Fibroblast of skin of right quadriceps (primary cell): ENCODE measurements around the gene TEAD4.
A peak's percentile ranks its signal among the peaks of the same experiment; 100 is the strongest.

ENCODE experiments used
- DNase-seq: peaks from one replicate; pipeline ENCODE4 v3.0.0-alpha.2; 2013

Gene TEAD4

DNA sequence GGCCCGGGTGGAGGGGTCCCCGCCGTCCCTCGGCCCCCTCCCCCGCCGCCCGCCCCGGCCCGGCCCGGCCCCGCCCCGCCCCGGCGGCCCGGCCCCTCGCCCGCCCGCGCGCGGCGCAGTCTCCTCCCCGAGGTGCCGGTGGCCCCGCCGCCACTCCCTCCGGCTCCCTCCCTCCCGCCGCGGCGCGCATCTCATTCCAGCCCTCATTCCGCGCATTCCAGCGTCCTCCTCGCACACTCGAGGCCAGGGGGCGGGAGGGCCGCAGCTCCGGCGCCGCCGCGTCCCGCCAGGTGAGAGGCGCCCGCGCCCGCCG lies at the start of gene TEAD4:
Gene TEAD4 (plus strand): TSS at position 206 of the 313 bp plus-strand sequence.
- DNase-seq = peak; percentile 89

DNA sequence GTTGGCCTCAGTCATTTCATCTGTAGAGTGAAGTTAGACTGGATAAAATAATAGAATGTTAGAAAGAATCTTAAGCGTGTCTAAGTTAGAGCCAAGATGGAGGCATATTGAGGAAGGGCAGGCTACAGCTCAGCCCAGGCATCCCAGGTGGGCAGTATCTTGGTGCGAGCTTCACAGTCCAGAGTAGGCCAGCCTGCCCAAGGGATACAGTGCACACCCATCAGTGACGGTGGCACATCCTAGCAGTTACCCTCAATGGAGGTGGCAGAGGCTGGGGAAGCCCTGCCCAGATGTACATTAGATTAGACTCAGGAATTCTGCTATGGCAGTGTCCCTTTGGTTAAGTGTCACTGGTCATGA lies 47.0 kb upstream of the TEAD4 start:
- no peak for DNase-seq

- DNase-seq = no peak
These were observed 39.9 kb upstream of the TEAD4 start for GRCh38 chr12:2919249-2919648.

DNA sequence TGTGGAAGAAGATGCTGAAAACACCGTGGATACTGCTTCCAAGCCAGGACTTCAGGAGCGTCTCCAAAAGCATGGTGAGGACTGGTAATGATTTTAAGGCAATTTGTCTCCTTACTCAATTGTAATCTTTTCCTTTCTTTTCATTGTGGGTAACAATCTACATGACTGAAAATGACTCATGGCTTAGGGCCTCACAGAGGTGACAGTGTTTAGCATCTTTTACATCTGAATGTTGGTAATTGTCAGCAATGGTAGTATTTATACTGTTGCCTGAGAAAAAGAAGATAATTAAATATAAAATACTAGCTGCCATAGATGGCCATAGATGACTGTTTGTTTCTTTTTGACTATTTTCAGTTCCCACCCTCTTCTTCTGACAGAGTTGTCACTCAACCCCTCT lies 36.9 kb upstream of the TEAD4 start:
- DNase-seq = peak; percentile 50

DNA sequence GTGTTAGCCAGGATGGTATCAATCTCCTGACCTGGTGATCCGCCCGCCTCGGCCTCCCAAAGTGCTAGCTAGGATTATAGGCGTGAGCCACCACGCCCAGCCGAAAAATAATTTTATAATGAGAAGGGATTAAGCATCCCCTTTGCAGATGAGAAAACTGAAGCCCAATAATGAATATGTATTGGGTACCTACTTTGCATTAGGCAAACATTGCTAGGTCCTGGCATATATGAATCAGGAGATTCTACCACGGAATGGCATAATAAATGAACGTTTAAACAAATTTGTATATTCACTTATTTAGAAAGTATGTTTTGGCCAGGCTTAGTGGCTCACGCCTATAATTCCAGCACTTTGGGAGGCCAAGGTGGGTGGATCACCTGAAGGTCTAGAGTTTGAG lies 36.1 kb upstream of the TEAD4 start:
- DNase-seq = no peak

DNA sequence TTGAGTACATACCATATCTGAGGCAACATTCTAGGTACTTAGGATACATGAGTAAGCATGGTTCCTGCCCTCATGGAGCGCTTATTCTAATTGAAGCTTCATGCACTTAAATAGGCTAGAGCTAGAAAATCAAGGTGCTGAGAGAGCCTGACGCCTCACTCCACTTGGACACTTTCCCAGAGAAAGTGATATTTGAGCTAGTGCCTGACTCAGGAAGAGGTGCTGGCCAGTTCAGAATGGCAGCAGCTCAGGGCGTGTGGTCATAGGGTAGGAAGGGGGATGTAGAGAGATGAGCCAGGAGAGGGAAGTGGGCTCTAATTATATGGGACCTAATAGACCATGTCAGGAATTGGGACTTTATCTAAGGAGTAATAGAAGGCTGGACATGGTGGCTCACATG lies 35.2 kb upstream of the TEAD4 start:
- DNase-seq = peak; percentile 32

GRCh38 chr12:2925322-2925995 lies 33.7 kb upstream of the TEAD4 start:
- DNase-seq = peak; percentile 17

- no peak for DNase-seq
These were observed 28.3 kb upstream of the TEAD4 start for GRCh38 chr12:2930865-2931264.

- no peak for DNase-seq
These were observed 25.6 kb upstream of the TEAD4 start for GRCh38 chr12:2933586-2933985.

- no peak for DNase-seq
These were observed 24.8 kb upstream of the TEAD4 start for GRCh38 chr12:2934371-2934770.

GRCh38 chr12:2936301-2936700 lies 22.9 kb upstream of the TEAD4 start:
- DNase-seq = no peak

DNA sequence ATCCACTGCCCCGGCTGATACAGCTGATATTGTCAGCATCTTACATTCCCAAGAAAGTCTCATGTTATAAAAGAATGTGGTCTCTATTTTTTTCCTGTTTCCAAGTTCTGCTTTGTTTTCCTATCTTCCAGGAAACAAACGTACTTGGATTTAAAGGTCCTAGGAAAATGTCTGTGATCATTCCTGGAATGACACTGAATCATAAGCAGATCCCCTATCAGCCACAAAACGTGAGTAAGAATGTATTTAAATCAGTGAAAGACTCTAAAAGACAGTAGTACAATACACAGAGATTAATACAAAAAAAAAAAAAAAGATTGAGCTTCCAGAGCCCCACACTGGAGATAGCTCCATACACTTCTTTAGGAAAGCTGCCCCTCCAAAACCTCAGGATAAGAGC lies 21.7 kb upstream of the TEAD4 start:
- DNase-seq = no peak

DNA sequence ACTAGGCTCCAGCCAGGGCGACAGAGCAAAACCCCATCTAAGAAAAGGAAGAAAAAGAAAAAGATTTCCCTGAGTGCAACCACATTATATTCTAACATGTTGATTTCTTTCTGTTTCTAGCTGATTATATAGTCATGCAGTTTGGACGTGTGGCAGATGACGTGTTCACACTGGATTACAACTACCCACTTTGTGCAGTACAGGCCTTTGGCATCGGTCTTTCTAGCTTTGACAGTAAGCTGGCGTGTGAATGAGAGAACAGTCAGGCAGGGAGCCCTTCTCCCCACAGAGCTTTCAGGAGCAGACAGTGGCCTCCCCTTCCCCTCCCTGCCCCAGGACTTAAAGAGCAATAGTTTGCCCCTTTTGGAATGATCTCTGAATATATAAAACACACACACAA lies 20.0 kb upstream of the TEAD4 start:
- no peak for DNase-seq

DNA sequence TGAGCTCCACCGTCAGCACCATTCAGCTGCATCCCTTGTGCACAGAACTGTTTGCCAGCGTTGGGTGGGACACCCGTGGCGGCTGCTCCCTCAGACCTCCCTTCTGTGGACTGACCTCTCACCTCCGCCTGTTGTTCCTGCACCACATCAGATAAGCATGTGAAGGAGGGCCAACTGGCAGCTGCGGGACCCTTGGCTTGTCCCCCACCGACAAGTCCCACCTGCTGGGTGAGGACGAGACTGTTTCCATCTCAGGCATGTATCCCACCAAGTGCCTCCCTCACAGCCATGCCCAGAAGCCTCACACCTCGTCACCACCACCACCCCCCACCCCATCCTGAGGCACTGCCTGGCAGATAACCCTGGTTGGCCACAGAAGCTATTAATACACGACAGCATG lies 18.6 kb upstream of the TEAD4 start:
- no peak for DNase-seq

DNA sequence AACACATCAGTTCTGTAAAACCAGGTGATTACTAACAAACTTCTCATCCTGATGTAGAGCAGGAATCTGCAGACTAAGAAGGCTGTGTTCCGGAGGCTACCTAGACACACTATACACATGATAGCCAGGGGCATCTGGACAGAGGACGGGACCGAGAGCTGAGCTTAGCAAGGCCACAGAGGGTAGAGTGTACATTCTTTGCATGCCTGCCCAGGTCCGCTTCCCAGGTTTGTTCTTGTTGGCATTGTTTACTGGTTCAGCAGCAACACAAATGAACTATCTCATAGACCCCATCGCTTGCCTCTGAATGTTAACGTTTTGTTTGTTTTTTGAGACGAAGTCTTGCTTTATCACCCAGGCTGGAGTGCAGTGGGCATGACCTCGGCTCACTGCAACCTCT lies 17.7 kb upstream of the TEAD4 start:
- no peak for DNase-seq

DNA sequence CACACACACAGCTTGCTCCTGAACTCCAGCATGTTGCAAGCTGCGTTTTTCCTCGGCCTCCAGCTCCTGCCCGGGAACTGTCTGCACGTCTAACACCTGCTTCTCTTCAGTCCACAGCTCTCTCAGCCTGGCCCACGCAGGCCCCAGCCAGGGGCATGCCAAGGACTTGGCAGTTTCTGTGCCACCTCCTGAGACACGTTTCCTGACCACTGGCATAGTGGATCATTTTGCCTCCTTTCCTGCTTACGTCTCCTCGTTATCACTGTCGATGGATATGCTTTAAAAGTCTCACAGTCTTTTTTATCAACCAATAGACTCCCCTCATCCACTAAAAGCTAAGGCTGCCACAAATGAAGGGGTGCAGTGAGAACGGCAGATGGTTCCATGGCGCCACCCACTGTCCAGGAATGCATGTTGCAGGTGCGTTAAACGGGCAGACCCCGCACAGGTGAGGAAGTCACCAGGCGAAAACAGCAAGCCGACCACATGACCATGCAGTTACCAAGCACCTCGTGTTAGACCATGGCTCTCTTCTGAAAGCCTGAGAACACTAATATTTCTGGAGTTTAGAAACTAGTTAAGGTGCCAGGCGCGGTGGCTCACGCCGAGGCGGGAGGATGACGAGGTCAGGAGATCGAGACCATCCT lies 14.7 kb upstream of the TEAD4 start:
- DNase-seq = peak; percentile 19

GRCh38 chr12:2949411-2949810 lies 9.8 kb upstream of the TEAD4 start:
- no peak for DNase-seq

DNA sequence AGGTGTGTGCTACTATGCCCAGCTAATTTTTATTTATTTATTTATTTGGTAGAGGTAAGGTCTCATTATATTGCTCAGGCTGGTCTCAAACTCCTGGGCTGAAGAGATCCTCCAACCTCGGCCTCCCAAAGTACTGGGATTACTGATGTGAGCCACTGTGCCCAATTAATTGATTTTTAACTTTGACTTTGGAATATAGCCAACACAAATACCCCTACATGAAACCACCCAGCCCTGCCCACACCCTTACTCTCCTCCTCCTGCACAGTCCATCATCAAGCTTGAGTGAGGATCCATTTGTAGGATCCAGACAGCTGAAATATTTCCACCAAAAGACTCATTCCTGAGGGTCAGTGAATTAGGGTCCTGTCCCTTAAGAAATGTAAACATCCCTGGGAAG lies 3.3 kb upstream of the TEAD4 start:
- DNase-seq = no peak

DNA sequence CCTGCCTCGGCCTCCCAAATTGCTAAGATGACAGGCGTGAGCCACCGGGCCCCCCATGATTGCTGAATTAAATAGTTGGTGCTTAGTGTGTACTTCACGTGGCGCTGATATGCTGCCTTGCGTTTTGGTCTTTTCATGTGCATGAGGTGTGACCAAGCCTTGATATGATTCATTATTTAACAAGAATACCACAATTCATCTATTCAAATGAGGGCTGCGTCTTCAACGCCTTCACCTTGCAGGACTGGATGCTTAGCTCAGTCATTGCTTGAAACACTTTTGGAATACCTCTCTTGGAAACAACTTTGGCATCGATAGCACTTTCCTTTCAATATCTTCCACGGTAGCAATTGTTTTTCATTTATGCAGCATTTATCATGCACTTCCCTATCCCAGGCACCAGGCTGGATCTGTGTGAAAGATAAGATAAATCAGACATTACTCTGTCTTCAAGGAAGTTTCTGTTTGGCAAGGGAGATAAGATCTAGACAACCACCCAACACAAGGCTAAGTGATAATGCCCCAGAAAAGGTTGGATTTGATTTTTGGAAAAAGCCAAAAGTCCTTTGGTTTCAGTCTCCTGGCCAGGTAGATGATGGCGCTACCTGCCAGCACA lies 1.3 kb upstream of the TEAD4 start:
- no peak for DNase-seq

GRCh38 chr12:2958432-2959191 lies 585 bp upstream of the TEAD4 start:
- DNase-seq = peak; percentile 80

- peak; percentile 76 for DNase-seq
These were observed 550 bp downstream of the TEAD4 start for GRCh38 chr12:2959505-2960389.

- DNase-seq = peak; percentile 33
These were observed 1.3 kb downstream of the TEAD4 start for GRCh38 chr12:2960390-2960956.
